Measurements from ENCODE around the gene KRT6B.

The KRT6B gene

GRCh38 chr12:52436000-52436827, 15.7 kb downstream of the KRT6B start:
- peak; percentile 48 for DNase-seq (ENCODE audit: low read depth, low spot score)

DNA sequence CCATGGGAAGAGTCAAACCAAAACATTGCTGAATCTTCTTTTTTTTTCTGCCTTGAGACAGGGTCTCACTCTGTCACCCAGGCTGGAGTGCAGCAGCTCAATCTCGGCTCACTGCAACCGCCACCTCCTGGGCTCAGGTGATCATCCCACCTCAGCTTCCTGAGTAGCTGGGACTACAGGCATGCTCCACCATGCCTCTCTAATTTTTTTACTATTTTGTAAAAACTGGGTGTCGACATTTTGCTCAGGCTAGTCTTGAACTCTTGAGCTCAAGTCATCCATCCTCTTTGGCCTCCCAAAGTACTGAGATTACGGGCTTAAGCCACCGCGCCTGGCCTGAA, 16.3 kb downstream of the KRT6B start:
- no peak for DNase-seq (ENCODE audit: low read depth, low spot score)

DNA sequence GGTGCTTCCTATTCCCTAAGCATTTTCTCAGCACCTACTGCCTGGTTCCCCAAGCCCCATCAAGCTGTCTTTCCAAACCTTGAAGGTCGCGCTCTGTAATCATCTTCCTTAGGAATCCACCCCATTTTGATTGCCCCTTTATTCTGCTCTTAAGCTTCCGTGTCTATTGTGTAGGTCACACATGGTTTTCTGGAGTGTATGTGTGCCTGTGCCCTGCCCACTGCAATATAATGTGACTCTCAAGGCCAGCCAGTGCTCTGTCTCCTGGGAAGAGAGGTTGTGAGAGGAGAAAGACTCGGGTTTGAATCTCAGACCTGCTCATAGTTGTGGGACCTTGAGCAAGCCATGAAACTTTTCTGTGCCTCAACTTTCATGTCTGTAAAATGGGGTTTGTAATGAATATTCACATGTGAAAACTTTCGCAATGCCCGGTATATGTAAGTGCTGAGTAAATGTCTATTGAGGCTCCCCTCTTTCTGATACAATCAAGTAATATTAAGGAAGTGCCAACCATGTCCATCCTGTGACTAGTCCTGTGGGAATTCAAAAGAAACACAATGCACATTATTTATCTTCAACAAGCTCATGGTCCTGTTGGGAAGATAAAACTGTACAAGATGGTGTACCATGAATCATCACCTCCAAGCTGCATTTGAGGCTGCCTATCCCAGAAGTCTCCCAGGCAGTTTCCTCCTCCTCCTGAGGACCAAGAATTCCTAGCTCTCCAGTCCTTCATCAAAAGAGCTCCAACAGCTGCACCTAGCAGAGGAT, 17.0 kb downstream of the KRT6B start:
- DNase-seq (ENCODE audit: low read depth, low spot score): no peak

DNA sequence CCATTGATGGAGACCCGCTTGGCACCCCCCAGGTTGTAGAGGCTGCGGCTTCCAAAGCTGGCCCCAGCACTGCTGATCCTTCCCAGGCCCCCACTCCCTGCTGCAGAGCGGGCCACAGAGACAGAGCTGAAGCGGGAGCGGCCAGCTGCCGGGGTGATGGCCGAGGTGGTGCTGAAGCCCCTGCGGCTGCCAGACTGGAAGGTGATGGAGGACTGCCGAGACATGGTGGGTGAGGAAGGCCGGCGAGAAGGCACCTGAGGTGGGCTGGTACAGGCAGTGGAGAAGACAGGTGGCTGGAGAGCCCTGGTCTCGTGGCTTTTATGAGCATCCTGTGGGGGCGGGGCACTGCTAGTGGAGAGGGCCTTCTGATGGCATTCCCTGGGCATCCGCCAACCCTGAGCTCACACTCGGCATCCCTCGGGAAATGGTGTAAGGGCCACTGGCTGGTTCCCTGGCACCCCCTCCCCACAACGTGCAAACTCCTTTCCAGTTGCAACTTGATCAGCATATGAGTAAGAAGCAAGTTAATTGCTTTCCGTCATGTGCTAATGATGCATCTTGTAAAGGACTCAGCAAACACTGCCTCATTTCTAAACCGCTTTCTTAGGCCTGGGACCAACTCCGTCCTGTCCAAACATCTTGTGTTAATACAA, 17.7 kb downstream of the KRT6B start, which contains the start of gene KRT75:
Gene KRT75, minus strand, starts transcription at position 291 of the 653 bp plus-strand sequence. Its CDS starts 67 bp downstream, at position 224.
- DNase-seq (ENCODE audit: low read depth, low spot score): no peak

GRCh38 chr12:52433501-52434080, 18.4 kb downstream of the KRT6B start:
- DNase-seq (ENCODE audit: low read depth, low spot score): no peak

- DNase-seq (ENCODE audit: low read depth, low spot score): no peak
These were observed 19.3 kb downstream of the KRT6B start for GRCh38 chr12:52432559-52433207.

DNA sequence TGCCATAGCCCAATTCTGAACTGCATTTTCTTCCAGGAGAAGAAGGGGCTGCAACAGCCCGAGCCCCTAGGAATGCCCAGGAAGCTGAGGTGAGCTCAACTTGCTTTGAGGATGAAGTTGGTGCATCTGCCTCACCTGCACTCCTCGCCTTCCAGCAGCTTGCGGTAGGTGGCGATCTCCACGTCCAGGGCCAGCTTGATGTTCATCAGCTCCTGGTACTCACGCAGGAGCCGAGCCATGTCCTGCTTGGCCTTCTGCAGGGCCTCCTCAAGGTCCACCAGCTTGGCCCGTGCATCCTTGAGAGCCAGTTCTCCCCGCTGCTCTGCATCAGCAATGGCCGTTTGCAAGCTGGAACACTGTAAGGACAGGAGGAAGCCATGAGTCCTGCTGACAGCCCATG, 23.8 kb downstream of the KRT6B start:
- DNase-seq (ENCODE audit: low read depth, low spot score): no peak

DNA sequence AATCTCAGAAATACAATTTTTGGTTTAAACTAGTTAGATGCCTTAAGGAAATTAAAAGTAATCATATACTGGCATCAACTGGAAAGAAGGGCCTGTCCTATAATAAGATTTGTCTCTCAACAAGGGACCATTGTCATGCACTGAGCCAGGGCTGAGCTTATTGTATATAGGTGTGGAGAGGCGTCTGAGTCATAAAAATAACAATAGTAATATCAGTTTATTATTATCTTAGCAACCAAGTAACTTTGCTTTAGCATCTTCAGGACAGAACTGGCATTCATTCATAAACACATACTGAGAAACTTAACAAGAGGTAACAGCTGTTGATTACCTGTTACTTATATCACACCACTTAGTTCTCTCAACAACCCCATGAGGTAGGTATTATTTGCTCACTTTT, 24.9 kb downstream of the KRT6B start:
- DNase-seq (ENCODE audit: low read depth, low spot score): no peak

DNA sequence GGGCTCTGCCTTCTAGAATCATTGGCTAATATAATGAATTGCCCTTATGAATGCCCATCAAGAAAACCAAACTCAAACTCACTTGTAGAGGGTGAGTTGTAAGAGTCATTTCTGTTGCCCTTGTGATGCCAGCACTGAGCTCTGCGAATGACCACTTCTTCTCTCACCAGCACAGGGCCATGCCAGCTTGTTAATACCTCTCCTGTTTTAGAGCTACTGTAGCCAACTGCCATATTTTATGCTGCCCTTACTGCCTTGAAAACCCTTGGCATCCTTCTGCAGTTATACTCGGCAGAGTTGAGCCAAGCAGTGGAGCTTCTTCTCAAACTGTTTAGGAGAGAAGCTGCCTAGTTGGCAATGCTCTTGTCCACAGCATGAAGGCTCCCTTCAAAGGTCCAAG, 25.9 kb downstream of the KRT6B start:
- no peak for DNase-seq (ENCODE audit: low read depth, low spot score)

DNA sequence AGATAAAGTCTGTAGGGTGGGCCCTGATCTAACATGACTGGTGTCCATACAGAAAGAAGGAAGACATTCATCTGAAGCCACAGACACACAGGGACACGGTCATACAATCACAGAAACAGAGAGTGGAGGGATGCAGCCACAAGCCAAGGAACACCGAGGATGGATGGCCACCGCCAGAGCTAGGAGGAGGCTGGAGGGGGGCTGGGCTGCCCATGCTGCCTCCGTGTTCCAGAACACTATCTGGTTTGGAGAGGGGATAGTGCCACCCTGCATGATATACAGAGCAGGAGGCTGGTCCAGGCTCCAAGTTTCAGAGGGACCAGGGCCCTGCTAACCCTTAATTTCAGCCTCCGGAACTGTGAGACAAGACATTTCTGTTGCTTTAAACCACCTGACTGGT, 26.5 kb downstream of the KRT6B start:
- no peak for DNase-seq (ENCODE audit: low read depth, low spot score)

DNA sequence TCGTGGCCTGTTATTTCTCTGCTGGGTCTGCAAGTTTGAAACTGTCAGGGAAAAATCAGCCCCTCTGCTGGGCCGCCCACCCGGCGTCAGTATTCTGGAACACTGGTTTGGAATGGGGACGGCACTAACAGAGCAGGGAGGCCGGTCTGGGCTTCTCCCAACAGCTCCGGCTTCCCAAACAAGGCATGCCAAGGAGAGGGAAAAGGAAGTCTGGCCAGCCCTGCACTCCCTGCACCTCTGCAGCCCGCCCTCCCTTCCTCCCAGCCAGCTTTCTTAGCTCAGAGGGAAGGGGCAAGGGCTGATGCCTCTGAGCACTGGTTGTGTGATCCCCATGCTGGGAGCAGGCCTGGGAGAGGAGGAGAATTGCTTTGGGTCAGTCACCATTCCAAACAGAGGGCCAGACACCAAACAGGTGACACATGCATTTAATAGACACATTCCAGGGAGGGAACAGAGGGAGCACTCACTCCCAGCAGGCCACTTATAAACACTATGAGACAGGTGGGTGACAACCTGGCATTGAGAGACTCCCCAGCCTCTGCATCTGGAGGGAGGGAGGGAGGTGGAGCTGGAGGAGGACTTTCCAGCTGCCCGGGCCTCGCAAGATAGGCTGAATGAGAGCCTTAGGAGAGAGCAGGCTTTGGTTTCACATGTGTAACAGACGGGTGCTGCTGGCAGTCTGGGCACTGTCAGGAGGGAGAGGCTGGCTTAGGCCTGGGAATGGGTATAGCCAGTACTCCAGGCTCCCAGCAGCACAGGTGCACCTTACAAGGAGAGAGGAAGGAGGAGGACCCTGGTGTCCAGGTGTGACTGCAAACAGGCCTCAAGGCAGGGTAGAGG, 28.1 kb downstream of the KRT6B start:
- DNase-seq (ENCODE audit: low read depth, low spot score): peak; percentile 49

DNA sequence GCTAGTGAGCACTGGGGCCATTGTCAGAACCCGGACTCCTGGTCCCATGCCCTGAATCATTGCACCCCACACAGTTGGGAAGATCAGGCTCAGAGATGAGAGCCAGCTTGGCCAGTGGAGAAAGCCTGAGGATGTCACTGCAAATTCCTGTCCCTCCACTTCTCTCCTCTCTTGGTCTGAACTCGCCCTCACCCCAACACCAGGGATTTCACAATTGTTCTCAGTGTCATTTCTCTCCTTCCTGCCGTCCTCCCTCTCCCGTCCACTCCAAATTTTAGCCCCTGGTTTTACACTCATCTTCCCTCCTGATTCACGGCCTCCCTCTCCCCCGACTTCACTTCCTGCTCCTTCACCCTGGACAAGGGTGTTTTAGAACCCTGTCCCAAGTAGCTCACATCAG, 28.9 kb downstream of the KRT6B start:
- no peak for DNase-seq (ENCODE audit: low read depth, low spot score)

- no peak for DNase-seq (ENCODE audit: low read depth, low spot score)
These were observed 32.3 kb downstream of the KRT6B start for GRCh38 chr12:52419656-52420055.

DNA sequence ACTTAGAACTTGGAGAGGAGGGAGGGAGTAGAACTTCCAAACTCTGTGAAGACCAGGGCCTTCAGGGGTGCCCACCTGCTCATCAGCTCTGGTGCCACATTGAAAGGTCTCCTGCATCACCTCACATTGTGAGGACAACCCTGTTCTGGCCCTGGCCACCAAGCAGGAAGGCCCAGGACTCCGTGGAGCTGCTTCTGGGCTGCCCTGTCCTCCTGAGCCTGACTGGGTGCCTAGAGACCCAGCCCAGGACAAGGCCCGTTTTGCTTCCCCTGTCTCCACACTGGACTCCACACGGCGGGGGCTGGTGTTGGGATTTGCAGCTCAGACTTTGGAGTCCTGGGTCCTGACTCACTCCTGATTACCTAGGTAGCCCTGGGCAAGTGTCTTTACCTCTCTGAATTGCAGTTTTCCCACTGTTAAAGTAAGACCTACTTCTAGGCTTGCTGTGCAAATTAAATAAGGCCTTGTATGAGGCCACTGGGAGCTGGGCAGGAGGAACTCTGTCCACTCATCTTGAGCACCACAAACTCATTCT, 33.3 kb downstream of the KRT6B start:
- no peak for DNase-seq (ENCODE audit: low read depth, low spot score)

GRCh38 chr12:52417740-52418139, 34.2 kb downstream of the KRT6B start:
- peak; percentile 26 for DNase-seq (ENCODE audit: low read depth, low spot score)

DNA sequence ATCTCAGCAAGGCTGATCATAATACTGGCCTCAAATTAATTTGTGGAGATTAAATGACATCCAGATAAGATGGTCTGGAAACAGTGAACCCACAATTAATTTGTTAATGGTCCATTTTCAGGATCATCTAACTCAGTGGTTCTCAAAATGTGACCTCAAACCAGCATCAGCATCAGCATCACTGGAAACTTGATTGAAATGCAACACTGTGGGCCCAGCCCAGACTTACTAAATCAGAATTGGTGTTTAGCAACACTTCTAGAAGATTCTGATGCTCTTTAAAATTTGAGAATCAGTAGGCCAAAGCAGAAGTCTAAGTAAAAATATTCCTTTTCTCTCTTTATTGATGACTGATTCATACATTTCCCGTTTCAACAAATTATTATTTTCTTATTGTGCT, 35.2 kb downstream of the KRT6B start:
- DNase-seq (ENCODE audit: low read depth, low spot score): no peak

DNA sequence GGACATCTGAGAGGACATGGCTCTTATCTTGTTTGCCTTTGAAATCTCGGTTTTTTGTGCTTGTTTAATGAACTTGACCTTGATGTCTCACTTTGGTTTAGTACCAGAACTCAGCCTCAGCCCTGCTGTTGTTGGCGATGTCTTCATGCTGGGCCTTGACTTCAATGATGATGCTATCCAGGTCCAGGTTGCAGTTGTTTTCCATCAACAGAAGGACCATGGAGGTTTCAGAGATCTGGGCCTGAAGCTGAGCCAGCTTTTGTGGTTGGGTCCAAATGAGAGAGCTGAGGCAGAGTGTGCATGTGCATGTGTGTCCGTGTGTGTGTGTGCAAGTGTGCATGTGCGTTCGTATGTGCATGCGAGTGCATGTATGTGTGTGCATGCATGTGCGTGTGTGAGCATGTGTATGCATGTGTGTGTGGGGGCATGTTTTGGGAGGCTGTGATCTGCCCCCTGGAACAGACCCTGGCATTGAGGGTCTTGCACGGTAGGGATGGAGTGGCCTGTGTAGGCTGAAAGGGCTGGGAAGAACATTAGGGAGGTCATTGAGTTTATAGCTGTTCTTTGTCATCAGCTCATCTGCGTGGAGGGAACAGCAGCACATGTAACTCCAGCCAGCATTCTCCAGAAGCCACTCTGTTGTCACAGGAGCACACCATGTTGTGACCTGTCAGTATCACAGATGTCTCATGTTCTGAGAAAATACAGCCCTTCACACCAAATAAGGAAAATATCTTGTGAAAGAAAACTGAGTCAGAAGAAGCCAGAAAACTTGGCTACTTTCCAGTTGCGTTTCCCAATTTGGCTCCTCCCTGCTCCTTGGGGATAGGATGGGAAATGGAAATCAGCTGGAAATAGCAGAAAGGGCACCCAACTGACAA, 35.8 kb downstream of the KRT6B start:
- no peak for DNase-seq (ENCODE audit: low read depth, low spot score)

GRCh38 chr12:52414936-52415335, 37.0 kb downstream of the KRT6B start:
- no peak for DNase-seq (ENCODE audit: low read depth, low spot score)

- DNase-seq (ENCODE audit: low read depth, low spot score): no peak
These were observed 38.1 kb downstream of the KRT6B start for GRCh38 chr12:52413782-52414345.

Measured in ELF-1 (cell line).